Stimulated activated CD4-positive, alpha-beta T cell treated with anti-CD3 and anti-CD28 coated beads, Interleukin-4, amount 100 ng/mL, for 48 hours (primary cell): ENCODE results near the gene SPAG6.

ENCODE experiments used
- DNase-seq, 2 donors: peaks; one replicate each; pipeline ENCODE4 v3.0.0-alpha.2; 2020; ENCODE audit warnings: low read depth in 2 of 2

The SPAG6 gene

DNA sequence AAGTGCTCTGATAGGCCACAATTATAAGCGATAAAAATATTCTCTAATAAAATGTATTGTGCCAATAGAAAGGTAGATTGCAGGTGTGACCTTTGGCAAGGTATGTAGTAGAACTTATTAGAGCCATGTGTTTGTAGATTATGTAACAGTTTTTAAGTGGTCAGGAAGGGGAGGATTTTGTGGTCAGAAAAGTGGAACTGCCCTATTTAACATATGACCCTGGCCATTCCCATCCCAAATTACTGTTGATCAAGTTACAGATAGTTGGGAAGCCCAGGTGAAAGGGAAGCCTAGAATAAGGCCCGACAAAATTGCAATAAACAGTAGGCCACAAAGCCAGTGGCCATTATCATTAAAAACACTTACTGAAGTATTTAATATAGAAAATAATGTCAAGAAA is 89.2 kb downstream of the SPAG6 start:
- DNase-seq, result no peak

DNA sequence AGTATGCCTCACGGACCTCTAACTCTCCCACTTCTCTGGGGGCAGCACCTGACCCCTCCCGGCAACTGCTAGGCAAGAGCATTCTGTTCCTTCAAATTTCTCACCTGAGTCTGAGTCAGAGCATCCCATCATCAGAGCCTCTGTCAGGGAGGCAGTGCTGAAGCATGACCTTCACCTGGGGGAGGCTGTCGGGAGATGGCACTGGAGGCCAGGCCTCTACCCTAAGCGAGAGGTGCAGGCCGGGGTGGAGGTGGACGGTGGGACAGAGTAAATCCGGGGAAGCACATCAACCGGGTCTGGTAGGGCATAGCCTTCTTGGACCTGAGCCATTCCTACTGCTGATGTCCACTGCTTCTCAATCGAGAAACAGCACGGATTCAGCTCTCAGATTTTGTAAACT is 90.4 kb downstream of the SPAG6 start:
- no peak for DNase-seq

DNA sequence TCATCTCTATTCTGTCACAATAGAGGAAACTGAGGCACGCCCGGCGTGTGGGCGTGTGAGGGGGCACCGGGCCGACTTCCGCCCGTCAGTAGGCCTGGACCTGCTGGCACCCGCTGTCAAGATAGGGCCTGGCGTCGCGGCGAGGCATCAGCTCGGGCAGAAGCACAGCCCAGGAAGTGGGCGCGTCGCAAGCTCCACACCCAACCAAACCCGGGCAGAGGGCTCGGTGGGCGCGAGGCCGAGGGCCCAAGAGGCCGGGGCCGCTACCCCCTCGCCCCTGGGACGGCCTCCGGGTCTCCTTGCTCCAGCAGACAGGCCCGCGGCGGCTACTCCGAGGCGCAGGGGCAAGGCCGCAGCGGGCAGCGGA is 91.2 kb downstream of the SPAG6 start:
- DNase-seq, result peak in 1 of 2 donors; percentile 7

DNA sequence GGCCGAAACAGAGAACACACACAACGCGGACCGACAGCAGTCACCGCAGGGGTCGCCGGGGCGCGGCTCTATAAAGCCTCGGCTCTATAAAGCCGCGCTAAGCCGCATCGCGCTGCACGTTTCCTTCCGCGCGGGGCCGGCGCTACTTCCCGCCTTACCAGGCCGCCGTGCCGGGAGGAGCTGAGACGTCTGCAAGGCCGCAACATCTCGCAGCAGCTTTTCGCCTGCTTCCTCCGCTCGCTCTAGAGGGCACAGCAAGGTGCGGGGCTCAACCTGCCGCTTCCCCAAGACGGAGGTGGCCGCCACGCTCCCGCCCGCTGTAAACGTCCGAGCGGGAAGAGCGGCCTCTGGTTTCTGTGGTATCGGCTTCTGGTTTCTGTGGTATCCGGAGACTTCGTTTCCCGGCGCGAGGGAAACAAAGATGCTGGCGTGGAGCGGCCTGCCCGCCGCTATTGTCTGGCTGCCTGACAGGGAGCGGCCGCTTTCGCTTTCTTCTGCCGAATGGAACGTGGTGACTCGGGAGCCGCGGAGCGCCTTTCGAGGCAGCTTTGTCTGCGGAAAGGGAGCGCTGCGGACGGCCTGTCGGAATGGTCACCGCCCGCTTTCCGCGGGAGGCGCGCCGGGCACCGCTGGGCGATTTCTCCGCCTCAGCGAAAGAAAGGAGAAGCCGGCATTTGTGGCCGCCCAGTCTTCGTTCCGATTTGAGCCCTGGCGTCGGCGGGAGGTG is 91.8 kb downstream of the SPAG6 start:
- peak; percentile 71 to 80 for DNase-seq

- peak; percentile 24 to 29 for DNase-seq
Measured at GRCh38 chr10:22437620-22438588, 92.6 kb downstream of the SPAG6 start.

- DNase-seq, result no peak
Measured at GRCh38 chr10:22438711-22439110, 93.4 kb downstream of the SPAG6 start.

DNA sequence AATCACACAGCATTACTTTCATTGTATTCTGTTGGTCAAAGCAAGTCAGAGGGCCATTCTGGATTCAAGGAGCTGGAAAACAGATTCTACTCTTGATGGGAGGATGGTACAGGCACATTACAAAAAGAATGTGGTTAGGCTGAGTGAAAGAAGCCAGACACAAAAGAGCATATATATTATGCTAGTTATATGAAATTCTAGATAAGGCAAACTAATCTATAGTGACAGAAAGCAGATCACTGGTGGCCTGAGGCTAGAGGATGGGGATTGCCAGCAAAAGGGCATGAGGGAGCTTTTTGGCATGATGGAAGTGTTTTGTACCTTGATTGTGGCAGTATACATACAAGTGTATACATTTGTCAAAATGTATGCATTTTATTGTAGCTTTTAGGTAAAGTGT is 96.8 kb downstream of the SPAG6 start:
- no peak for DNase-seq

GRCh38 chr10:22442468-22442867 is 97.2 kb downstream of the SPAG6 start:
- DNase-seq, result no peak

- DNase-seq, result no peak
Measured at GRCh38 chr10:22443175-22443901, 98.0 kb downstream of the SPAG6 start.

DNA sequence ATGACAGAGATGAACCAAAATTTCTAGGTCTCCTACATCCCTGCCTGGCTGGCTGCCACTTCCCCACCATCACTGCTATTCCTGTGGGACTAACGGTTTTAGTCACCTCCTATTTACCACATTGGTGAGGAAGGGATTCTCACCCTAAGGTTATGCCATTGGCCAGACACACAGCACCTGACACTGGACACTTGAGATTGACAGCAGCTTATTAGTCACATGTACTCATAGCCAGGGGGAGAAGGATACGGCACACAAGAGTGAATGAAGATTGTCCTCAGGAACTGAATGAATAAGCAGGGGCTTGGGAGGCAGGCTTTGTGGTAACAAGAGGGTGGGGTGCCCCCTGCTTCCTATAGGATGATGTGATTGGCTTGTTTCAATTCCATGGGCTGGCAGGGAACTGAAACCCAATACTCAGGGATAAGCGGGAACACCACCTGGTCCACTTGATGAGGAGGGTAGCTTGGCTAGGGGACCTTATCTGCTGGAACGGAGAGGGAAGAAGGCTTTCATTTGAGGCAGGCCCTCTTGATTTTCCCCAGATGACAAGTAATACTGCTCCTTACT is 99.0 kb downstream of the SPAG6 start:
- DNase-seq, result no peak

DNA sequence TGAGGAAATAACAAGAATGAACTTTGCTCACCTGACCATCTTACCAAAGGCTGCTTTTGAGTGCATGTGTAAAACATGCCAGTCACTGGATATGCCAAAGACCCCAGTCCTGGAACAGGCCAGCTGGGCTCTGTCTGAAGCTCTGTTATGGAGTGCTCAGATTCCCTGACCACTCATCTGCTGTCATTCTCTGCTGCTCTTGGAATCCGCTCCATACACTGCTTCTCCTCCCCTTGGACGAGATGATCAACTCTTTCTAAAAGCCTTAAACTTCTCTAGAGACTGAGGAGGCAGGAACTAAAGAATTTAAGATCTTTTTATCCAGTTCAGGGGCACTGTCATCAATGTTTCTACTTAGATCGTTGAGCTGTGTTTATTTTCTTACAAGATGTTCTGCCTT is 100.2 kb downstream of the SPAG6 start:
- no peak for DNase-seq

GRCh38 chr10:22447068-22447467 is 101.8 kb downstream of the SPAG6 start:
- no peak for DNase-seq

DNA sequence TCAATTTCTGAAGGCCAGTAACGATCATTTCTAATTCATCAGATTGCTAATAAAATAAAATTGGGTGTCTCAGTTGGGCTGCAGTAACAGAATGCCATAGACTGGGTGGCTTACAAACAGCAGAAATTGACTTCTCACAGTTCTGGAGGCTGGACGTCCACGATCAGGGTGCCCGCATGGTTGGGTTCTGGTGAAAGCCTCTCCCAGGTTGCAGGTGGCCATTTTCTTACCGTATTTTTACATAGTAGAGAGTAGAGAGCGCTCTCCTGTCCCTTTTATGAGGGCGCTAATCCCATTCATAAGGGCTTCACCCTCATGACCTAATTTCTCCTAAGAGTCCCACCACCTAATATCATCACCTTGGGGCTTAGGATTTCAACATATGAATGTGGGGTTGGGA is 106.0 kb downstream of the SPAG6 start:
- no peak for DNase-seq

DNA sequence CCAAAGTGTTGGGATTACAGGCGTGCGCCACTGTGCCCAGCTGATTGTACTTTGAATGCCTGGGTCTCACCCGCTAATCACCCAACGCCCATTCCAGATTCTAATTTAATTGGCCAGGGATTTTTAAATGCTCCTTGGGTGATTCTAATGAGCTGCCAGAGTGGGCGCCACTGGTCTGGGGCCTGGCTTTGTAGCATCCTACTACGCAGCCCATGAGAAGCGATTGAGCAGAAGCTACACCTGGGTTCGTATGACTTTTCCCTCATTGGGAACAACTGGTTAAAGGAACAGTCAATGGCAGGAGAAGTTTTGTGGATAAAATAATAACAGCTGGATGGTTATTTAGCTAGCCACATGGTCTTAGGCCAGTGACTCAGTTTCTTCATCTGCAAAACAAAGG is 108.0 kb downstream of the SPAG6 start:
- DNase-seq, result no peak

GRCh38 chr10:22453948-22454591 is 108.8 kb downstream of the SPAG6 start:
- no peak for DNase-seq

- DNase-seq, result no peak
Measured at GRCh38 chr10:22454634-22455033, 109.3 kb downstream of the SPAG6 start.

GRCh38 chr10:22455068-22455857 is 110.0 kb downstream of the SPAG6 start:
- no peak for DNase-seq

DNA sequence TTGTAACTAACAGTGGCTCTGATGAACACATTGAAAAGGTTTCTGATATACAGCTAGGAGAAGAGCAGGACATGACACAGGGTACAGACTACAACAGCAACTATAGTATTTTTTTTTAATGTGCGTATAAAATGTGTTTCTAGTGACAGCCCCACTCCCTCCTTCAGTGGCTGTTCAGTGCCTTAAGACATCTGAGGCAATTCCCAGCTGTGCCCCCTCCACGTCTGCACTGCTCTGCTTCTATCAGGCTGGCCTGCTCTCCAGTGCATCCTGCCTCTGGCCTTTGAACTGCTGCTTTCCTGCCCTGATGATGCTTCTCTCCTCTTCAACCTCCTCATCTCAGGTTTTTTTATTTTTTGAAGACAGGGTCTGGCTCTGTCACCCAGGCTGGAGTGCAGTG is 111.2 kb downstream of the SPAG6 start:
- no peak for DNase-seq

- DNase-seq, result no peak
Measured at GRCh38 chr10:22458272-22459038, 113.2 kb downstream of the SPAG6 start.

GRCh38 chr10:22459496-22459895 is 114.2 kb downstream of the SPAG6 start:
- no peak for DNase-seq
